GM18507 (cell line): ENCODE measurements around the gene SLC6A9.

Experiments
- DNase-seq: peaks from one replicate; pipeline ENCODE4 v3.0.0; 2011; ENCODE audit warnings: low read depth; ENCODE audit not compliant: insufficient read length; ENCODE audit errors: extremely low spot score
- FAIRE-seq: peaks from 2 replicates; lab custom pipeline; 2011; peaks lifted over from hg19 to GRCh38; lab: Jason Lieb, UNC

The SLC6A9 gene

GRCh38 chr1:43991200-43991475 lies 40.1 kb downstream of the SLC6A9 start:
- no peak for DNase-seq
- FAIRE-seq, result no peak

GRCh38 chr1:43990271-43991199 lies 40.7 kb downstream of the SLC6A9 start:
- DNase-seq (no peak), FAIRE-seq (no peak)

GRCh38 chr1:43987159-43987902 lies 43.9 kb downstream of the SLC6A9 start:
- FAIRE-seq, result no peak
- DNase-seq, result no peak

- FAIRE-seq (no peak), DNase-seq (no peak)
Measured at GRCh38 chr1:43986712-43987111, 44.5 kb downstream of the SLC6A9 start.

- FAIRE-seq (no peak), DNase-seq (no peak)
Measured at GRCh38 chr1:43985984-43986595, 45.2 kb downstream of the SLC6A9 start.

GRCh38 chr1:43984855-43985254 lies 46.4 kb downstream of the SLC6A9 start:
- DNase-seq (no peak), FAIRE-seq (no peak)

- FAIRE-seq, result no peak
- DNase-seq, result no peak
Measured at GRCh38 chr1:43983253-43983899, 47.9 kb downstream of the SLC6A9 start.

GRCh38 chr1:43982808-43983207 lies 48.5 kb downstream of the SLC6A9 start:
- FAIRE-seq, result no peak

GRCh38 chr1:43982241-43982640 lies 49.0 kb downstream of the SLC6A9 start:
- DNase-seq, result no peak
- no peak for FAIRE-seq

More at GRCh38 chr1:43982808-43983207, 48.5 kb downstream of the SLC6A9 start:
- no peak for DNase-seq

GRCh38 chr1:43981636-43982035 lies 49.6 kb downstream of the SLC6A9 start:
- no peak for FAIRE-seq
- no peak for DNase-seq

GRCh38 chr1:43981135-43981491 lies 50.1 kb downstream of the SLC6A9 start:
- DNase-seq, result no peak
- FAIRE-seq, result no peak

GRCh38 chr1:43980255-43981134 lies 50.8 kb downstream of the SLC6A9 start:
- DNase-seq (no peak), FAIRE-seq (no peak)

GRCh38 chr1:43979528-43980254 lies 51.6 kb downstream of the SLC6A9 start:
- peak; percentile 55 for FAIRE-seq
- no peak for DNase-seq

- FAIRE-seq, result no peak
- no peak for DNase-seq
Measured at GRCh38 chr1:43979261-43979527, 52.1 kb downstream of the SLC6A9 start.

- no peak for FAIRE-seq
- DNase-seq, result peak; percentile 73
Measured at GRCh38 chr1:43978551-43979260, 52.6 kb downstream of the SLC6A9 start, which contains the start of gene B4GALT2. Gene B4GALT2, plus strand, starts transcription at chr1:43979210. Its CDS starts 1,951 bp downstream, at chr1:43981161.

- FAIRE-seq (no peak), DNase-seq (no peak)
Measured at GRCh38 chr1:43978264-43978550, 53.1 kb downstream of the SLC6A9 start.

GRCh38 chr1:43977376-43978263 lies 53.6 kb downstream of the SLC6A9 start:
- DNase-seq (no peak), FAIRE-seq (no peak)
